ENCODE measurements around the gene PRDX2. TPM values are rescaled to one million over a fixed set of nuclear protein-coding genes. Genes with fewer than 3 reads are reported as not detected.

The PRDX2 gene
- total and polyA plus RNA-seq, 2 experiments from 2014 or later, result 346 to 465 TPM

- TF ChIP-seq, protein P1, sequence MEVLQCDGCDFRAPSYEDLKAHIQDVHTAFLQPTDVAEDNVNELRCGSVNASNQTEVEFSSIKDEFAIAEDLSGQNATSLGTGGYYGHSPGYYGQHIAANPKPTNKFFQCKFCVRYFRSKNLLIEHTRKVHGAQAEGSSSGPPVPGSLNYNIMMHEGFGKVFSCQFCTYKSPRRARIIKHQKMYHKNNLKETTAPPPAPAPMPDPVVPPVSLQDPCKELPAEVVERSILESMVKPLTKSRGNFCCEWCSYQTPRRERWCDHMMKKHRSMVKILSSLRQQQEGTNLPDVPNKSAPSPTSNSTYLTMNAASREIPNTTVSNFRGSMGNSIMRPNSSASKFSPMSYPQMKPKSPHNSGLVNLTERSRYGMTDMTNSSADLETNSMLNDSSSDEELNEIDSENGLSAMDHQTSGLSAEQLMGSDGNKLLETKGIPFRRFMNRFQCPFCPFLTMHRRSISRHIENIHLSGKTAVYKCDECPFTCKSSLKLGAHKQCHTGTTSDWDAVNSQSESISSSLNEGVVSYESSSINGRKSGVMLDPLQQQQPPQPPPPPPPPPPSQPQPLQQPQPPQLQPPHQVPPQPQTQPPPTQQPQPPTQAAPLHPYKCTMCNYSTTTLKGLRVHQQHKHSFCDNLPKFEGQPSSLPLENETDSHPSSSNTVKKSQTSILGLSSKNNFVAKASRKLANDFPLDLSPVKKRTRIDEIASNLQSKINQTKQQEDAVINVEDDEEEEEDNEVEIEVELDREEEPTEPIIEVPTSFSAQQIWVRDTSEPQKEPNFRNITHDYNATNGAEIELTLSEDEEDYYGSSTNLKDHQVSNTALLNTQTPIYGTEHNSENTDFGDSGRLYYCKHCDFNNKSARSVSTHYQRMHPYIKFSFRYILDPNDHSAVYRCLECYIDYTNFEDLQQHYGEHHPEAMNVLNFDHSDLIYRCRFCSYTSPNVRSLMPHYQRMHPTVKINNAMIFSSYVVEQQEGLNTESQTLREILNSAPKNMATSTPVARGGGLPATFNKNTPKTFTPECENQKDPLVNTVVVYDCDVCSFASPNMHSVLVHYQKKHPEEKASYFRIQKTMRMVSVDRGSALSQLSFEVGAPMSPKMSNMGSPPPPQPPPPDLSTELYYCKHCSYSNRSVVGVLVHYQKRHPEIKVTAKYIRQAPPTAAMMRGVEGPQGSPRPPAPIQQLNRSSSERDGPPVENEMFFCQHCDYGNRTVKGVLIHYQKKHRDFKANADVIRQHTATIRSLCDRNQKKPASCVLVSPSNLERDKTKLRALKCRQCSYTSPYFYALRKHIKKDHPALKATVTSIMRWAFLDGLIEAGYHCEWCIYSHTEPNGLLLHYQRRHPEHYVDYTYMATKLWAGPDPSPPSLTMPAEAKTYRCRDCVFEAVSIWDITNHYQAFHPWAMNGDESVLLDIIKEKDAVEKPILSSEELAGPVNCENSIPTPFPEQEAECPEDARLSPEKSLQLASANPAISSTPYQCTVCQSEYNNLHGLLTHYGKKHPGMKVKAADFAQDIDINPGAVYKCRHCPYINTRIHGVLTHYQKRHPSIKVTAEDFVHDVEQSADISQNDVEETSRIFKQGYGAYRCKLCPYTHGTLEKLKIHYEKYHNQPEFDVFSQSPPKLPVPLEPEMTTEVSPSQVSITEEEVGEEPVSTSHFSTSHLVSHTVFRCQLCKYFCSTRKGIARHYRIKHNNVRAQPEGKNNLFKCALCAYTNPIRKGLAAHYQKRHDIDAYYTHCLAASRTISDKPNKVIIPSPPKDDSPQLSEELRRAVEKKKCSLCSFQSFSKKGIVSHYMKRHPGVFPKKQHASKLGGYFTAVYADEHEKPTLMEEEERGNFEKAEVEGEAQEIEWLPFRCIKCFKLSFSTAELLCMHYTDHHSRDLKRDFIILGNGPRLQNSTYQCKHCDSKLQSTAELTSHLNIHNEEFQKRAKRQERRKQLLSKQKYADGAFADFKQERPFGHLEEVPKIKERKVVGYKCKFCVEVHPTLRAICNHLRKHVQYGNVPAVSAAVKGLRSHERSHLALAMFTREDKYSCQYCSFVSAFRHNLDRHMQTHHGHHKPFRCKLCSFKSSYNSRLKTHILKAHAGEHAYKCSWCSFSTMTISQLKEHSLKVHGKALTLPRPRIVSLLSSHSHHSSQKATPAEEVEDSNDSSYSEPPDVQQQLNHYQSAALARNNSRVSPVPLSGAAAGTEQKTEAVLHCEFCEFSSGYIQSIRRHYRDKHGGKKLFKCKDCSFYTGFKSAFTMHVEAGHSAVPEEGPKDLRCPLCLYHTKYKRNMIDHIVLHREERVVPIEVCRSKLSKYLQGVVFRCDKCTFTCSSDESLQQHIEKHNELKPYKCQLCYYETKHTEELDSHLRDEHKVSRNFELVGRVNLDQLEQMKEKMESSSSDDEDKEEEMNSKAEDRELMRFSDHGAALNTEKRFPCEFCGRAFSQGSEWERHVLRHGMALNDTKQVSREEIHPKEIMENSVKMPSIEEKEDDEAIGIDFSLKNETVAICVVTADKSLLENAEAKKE (CRISPR knock-in tag; IDR thresholded peaks at IDR 0.05), result no peak
Observed at GRCh38 chr19:12794196-12794941, 7.2 kb downstream of the PRDX2 start (continued).

GRCh38 chr19:12793290-12794195 lies 8.1 kb downstream of the PRDX2 start:
- Histone ChIP-seq H4K20me1 (replicated peaks; ENCODE audit: insufficient read depth) (no peaks in the 10 kb centered on the region), H3F3A (replicated peaks; ENCODE audit: low read depth) (peaks cover 32% of the 10 kb centered on the region), H3K79me2 (replicated peaks; ENCODE audit: insufficient read depth) (no peaks in the 10 kb centered on the region), H3K27me3 (ENCODE audit: insufficient read depth) (peaks cover 27% of the 10 kb centered on the region), H3K4me2 (peak overlapping the region; percentile 96), H3K4me1 (ENCODE audit: insufficient read depth) (peaks cover 33% of the 10 kb centered on the region), H3K9me2 (ENCODE audit: insufficient read depth) (no peaks in the 10 kb centered on the region), H3K27ac (ENCODE audit: low read depth) (peak overlapping the region; percentile 90), H3K4me3 (peak overlapping the region; percentile 83), H3K36me3 (ENCODE audit: insufficient read depth) (no peaks in the 10 kb centered on the region), H2AFZ (peak overlapping the region; percentile 43; the same call in 1 of the 2 replicates)
- DNase-seq (ENCODE audit: low spot score) (peak; percentile 94), ATAC-seq (peak; percentile 15)
- peaks cover 32% of the 10 kb centered on the region for H3K4me1 Mint-ChIP-seq
- TF ChIP-seq CREB1 (CRISPR knock-in tag; IDR thresholded peaks at IDR 0.05; ENCODE audit: low read depth), result peak; percentile 91
- TF ChIP-seq, protein P1 (CRISPR knock-in tag; IDR thresholded peaks at IDR 0.05), result no peak
- peak; percentile 52 for TF ChIP-seq POLR2AphosphoS5 (IDR thresholded peaks at IDR 0.05; ENCODE audit: low read depth)
- H3K27me3 Mint-ChIP-seq (ENCODE audit: insufficient read depth, low read depth, poor library complexity), result peaks cover 44% of the 10 kb centered on the region
- H3K27ac Mint-ChIP-seq, result peak overlapping the region; percentile 87; the same call in 1 of the 2 replicates
- H3K9me3 Mint-ChIP-seq, result peaks cover 3% of the 10 kb centered on the region; the same call in 2 of the 3 replicates
- peak overlapping the region; percentile 85 for H3K4me3 Mint-ChIP-seq
- H3K36me3 Mint-ChIP-seq (ENCODE audit: low read depth), result peaks cover 24% of the 10 kb centered on the region
